Stimulated activated naive CD8-positive, alpha-beta T cell treated with anti-CD3 and anti-CD28 coated beads, Interleukin-15, Interleukin-2, amounts not matched to agents 100 ng/mL and 50 ng/mL, for 24 hours (primary cell): ENCODE results near the gene TNFSF4.
"Not testable (repeated sequence)": the region's sequence is repeated elsewhere in the genome, so short reads cannot be mapped to it uniquely, and the experiment has no call there.

ENCODE experiments used
- H3K27ac Mint-ChIP-seq: one replicate; pipeline ENCODE4 v1.8.0; 2021; ENCODE audit warnings: mild to moderate bottlenecking, mixed read lengths
- H3K27me3 Mint-ChIP-seq: one replicate; pipeline ENCODE4 v1.8.0; 2021; ENCODE audit warnings: mixed read lengths
- H3K36me3 Mint-ChIP-seq: one replicate; pipeline ENCODE4 v1.8.0; 2021; ENCODE audit warnings: low read depth, mixed read lengths
- H3K4me1 Mint-ChIP-seq: one replicate; pipeline ENCODE4 v1.8.0; 2021; ENCODE audit warnings: low read depth, mixed read lengths
- H3K4me3 Mint-ChIP-seq: one replicate; pipeline ENCODE4 v1.8.0; 2021; ENCODE audit warnings: mild to moderate bottlenecking, mixed read lengths
- H3K9me3 Mint-ChIP-seq: one replicate; pipeline ENCODE4 v1.8.0; 2021; ENCODE audit warnings: mixed read lengths

The TNFSF4 gene

DNA sequence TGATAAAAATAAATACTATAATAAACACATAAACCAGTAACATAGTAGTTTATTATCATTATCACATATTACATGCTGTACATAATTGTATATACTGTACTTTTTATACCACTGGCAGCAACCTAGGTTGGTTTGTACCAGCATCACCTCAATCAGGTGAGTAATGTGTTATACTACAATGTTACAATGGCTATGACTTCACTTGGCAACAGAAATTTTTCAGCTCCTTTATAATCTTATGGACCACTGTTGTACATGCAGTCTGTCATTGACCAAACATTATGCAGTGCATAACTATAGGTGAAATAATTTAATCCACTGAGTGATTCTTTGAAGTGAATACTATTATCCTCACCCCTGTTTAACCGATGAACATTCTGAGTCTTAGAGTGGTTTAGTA lies 44.5 kb downstream of the TNFSF4 start:
- H3K9me3 Mint-ChIP-seq = no peaks in the 10 kb centered on the region
- no peaks in the 10 kb centered on the region for H3K27me3 Mint-ChIP-seq
- no peak overlapping the region for H3K27ac Mint-ChIP-seq
- H3K4me1 Mint-ChIP-seq = peaks cover 4% of the 10 kb centered on the region
- H3K36me3 Mint-ChIP-seq = no peaks in the 10 kb centered on the region
- no peak overlapping the region for H3K4me3 Mint-ChIP-seq

- Mint-ChIP-seq H3K4me1 (peaks cover 4% of the 10 kb centered on the region), H3K27ac (no peak overlapping the region), H3K9me3 (no peaks in the 10 kb centered on the region), H3K4me3 (no peak overlapping the region), H3K36me3 (no peaks in the 10 kb centered on the region), H3K27me3 (no peaks in the 10 kb centered on the region)
Observed at GRCh38 chr1:173161510-173162221, 45.5 kb downstream of the TNFSF4 start.

- peaks cover 17% of the 10 kb centered on the region for H3K4me1 Mint-ChIP-seq
- H3K27ac Mint-ChIP-seq, H3K9me3 Mint-ChIP-seq, H3K4me3 Mint-ChIP-seq, H3K36me3 Mint-ChIP-seq, H3K27me3 Mint-ChIP-seq: not testable (repeated sequence)
Observed at GRCh38 chr1:173153964-173154363, 53.2 kb downstream of the TNFSF4 start.

GRCh38 chr1:173153503-173153902 lies 53.6 kb downstream of the TNFSF4 start:
- Mint-ChIP-seq H3K27me3 (no peaks in the 10 kb centered on the region), H3K27ac (no peak overlapping the region), H3K36me3 (no peaks in the 10 kb centered on the region), H3K9me3 (peaks cover 5% of the 10 kb centered on the region), H3K4me3 (no peak overlapping the region), H3K4me1 (peaks cover 19% of the 10 kb centered on the region)

DNA sequence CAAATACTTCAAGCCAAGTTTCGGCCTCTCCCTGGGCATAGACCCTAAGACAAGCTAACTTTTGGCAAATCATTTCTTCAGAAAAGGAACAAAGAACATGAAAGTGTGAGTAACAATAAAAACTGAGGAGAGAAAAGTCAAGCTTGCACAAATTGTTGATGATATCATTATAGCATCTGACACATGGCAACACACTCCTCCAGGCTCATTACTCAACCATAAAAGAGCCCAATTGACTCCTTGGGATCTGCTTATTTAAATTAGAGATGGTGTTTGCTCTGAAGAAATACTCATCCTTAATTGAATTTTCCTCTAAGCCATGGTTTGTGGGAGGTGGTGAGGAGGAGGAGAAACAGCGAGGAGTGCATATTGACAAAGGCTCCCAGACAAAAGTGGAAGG lies 54.5 kb downstream of the TNFSF4 start:
- H3K36me3 Mint-ChIP-seq = no peaks in the 10 kb centered on the region
- peaks cover 19% of the 10 kb centered on the region for H3K4me1 Mint-ChIP-seq
- no peak overlapping the region for H3K4me3 Mint-ChIP-seq
- H3K9me3 Mint-ChIP-seq = peaks cover 5% of the 10 kb centered on the region
- H3K27ac Mint-ChIP-seq = no peak overlapping the region
- no peaks in the 10 kb centered on the region for H3K27me3 Mint-ChIP-seq

DNA sequence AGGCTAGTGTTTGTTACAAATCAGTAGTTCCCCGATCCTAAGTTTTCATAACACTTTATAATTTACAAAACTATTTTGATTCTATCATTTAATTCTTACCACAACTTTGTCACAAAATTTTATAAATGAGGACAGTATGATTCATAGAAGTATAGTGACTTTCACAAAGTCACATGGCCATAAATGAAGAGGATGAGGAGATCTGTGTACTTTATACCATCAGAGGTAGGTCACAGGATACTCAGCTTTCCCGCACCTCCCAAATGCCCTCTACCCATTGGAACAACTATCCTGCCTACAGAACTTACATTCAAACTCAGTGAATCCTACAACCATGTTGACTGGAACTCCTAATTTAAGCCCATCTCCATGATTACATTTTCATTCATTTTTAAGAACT lies 56.3 kb downstream of the TNFSF4 start:
- Mint-ChIP-seq H3K9me3 (peaks cover 21% of the 10 kb centered on the region), H3K27ac (no peak overlapping the region), H3K36me3 (no peaks in the 10 kb centered on the region), H3K27me3 (peaks cover 9% of the 10 kb centered on the region), H3K4me3 (no peak overlapping the region), H3K4me1 (peaks cover 19% of the 10 kb centered on the region)

- peaks cover 9% of the 10 kb centered on the region for H3K27me3 Mint-ChIP-seq
- no peaks in the 10 kb centered on the region for H3K36me3 Mint-ChIP-seq
- peaks cover 19% of the 10 kb centered on the region for H3K4me1 Mint-ChIP-seq
- H3K27ac Mint-ChIP-seq = no peak overlapping the region
- H3K4me3 Mint-ChIP-seq = no peak overlapping the region
- peaks cover 29% of the 10 kb centered on the region for H3K9me3 Mint-ChIP-seq
Observed at GRCh38 chr1:173149887-173150286, 57.2 kb downstream of the TNFSF4 start.

DNA sequence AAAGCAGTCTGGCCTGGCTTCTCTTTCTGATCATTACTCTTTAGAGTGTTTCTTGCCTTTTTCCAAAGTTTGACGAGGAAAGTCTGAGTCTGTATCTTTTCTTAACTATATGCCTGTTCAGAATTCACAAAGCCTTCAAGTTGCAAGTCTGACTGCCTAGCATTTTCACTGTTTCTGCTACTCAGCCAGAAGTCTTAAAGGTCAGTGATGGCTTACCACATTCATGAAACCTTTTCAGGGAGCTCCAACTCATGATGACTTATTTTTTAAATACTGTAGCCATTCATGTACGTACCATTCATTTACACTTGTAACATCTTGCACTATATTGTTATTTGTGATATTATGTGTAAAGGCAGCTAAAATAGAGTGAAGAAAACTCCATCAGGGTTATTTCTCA lies 58.2 kb downstream of the TNFSF4 start:
- Mint-ChIP-seq H3K9me3 (peaks cover 30% of the 10 kb centered on the region), H3K27me3 (peaks cover 9% of the 10 kb centered on the region), H3K27ac (no peak overlapping the region), H3K4me1 (peaks cover 19% of the 10 kb centered on the region), H3K4me3 (no peak overlapping the region), H3K36me3 (no peaks in the 10 kb centered on the region)

- peaks cover 19% of the 10 kb centered on the region for H3K4me1 Mint-ChIP-seq
- H3K27ac Mint-ChIP-seq = no peak overlapping the region
- H3K9me3 Mint-ChIP-seq = peaks cover 34% of the 10 kb centered on the region
- H3K4me3 Mint-ChIP-seq = no peak overlapping the region
- H3K36me3 Mint-ChIP-seq = no peaks in the 10 kb centered on the region
- peaks cover 9% of the 10 kb centered on the region for H3K27me3 Mint-ChIP-seq
Observed at GRCh38 chr1:173148545-173148944, 58.6 kb downstream of the TNFSF4 start.

- no peaks in the 10 kb centered on the region for H3K4me1 Mint-ChIP-seq
- H3K36me3 Mint-ChIP-seq = no peaks in the 10 kb centered on the region
- no peaks in the 10 kb centered on the region for H3K27me3 Mint-ChIP-seq
- peaks cover 13% of the 10 kb centered on the region for H3K9me3 Mint-ChIP-seq
- no peak overlapping the region for H3K4me3 Mint-ChIP-seq
- no peak overlapping the region for H3K27ac Mint-ChIP-seq
Observed at GRCh38 chr1:173140733-173141132, 66.4 kb downstream of the TNFSF4 start.

DNA sequence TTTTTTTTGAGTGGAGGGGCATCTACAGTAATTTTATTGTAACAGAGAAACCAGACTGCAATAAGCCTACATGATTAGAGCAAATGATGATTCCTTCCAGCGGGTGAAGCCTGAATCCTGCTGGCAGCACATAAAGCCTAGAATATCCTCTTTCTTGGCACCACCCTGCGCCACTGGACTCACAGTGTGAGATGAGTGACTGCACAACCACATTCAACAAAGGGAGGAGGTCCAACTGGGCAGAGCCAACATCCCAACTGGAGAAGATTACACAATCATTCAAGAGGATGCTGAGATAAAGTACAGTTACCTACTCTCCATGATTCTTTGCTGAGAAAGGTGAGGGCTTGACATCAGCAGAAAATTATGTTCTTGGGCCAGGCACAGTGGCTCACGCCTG lies 67.4 kb downstream of the TNFSF4 start:
- Mint-ChIP-seq H3K36me3 (no peaks in the 10 kb centered on the region), H3K9me3 (peaks cover 5% of the 10 kb centered on the region), H3K27ac (no peak overlapping the region), H3K4me3 (no peak overlapping the region), H3K27me3 (no peaks in the 10 kb centered on the region), H3K4me1 (no peaks in the 10 kb centered on the region)

- Mint-ChIP-seq H3K27ac (no peak overlapping the region), H3K9me3 (no peaks in the 10 kb centered on the region), H3K36me3 (no peaks in the 10 kb centered on the region), H3K4me1 (no peaks in the 10 kb centered on the region), H3K27me3 (peaks cover 3% of the 10 kb centered on the region), H3K4me3 (no peak overlapping the region)
Observed at GRCh38 chr1:173137107-173137706, 69.9 kb downstream of the TNFSF4 start.

- no peak overlapping the region for H3K4me3 Mint-ChIP-seq
- H3K4me1 Mint-ChIP-seq = no peaks in the 10 kb centered on the region
- H3K36me3 Mint-ChIP-seq = no peaks in the 10 kb centered on the region
- H3K27ac Mint-ChIP-seq = no peak overlapping the region
- H3K27me3 Mint-ChIP-seq = peaks cover 4% of the 10 kb centered on the region
- no peaks in the 10 kb centered on the region for H3K9me3 Mint-ChIP-seq
Observed at GRCh38 chr1:173134800-173135199, 72.3 kb downstream of the TNFSF4 start.

- no peaks in the 10 kb centered on the region for H3K9me3 Mint-ChIP-seq
- no peaks in the 10 kb centered on the region for H3K4me1 Mint-ChIP-seq
- peaks cover 4% of the 10 kb centered on the region for H3K27me3 Mint-ChIP-seq
- no peak overlapping the region for H3K4me3 Mint-ChIP-seq
- H3K27ac Mint-ChIP-seq = no peak overlapping the region
- no peaks in the 10 kb centered on the region for H3K36me3 Mint-ChIP-seq
Observed at GRCh38 chr1:173134029-173134428, 73.1 kb downstream of the TNFSF4 start.
